HepG2 (cell line): ENCODE measurements around the gene ASPHD1. TPM values are rescaled to one million over a fixed set of nuclear protein-coding genes. Genes with fewer than 3 reads are reported as not detected.

Source experiments
- ATAC-seq: fragments of 200-7000 bp; cut with Tn5 transposase; 3 replicates; pipeline ENCODE4 v1.9.1; 2020; ENCODE audit warnings: mild to moderate bottlenecking, moderate library complexity
- BruUV-seq: library from RNA; stranded (reverse); fragments of 400-500 nt; replicated peaks from 2 replicates; lab custom pipeline; 2021; lab: Mats Ljungman, UMichigan
- CTCF ChIA-PET: fragments of 300-600 bp; formaldehyde crosslinking; extraction: SDS; loops from one replicate; lab custom pipeline; 2021; ENCODE audit warnings: low total read pairs, inconsistent platforms, low intra/inter-chr PET ratio; lab: Yijun Ruan, JAX
- POLR2A ChIA-PET: fragments of 350-600 bp; sonication (Branson Sonifier 250); formaldehyde crosslinking; loops from one replicate; lab custom pipeline; 2020; ENCODE audit warnings: antibody characterized with exemption, inconsistent platforms; lab: Yijun Ruan, JAX
- DNase-seq: peaks from one replicate; pipeline ENCODE4 v3.0.0-alpha.2; 2015; ENCODE audit warnings: low spot score
- FAIRE-seq: peaks from 3 replicates; lab custom pipeline; 2011; peaks lifted over from hg19 to GRCh38; lab: Jason Lieb, UNC
- H2AFZ ChIP-seq: one replicate; pipeline ENCODE4 v1.6.1; 2011; ENCODE audit warnings: low read length, inconsistent platforms
- H3K27ac ChIP-seq: fragments of 300-600 bp; 3 replicates; pipeline ENCODE4 v1.8.0; 2011; ENCODE audit warnings: mixed run types, mild to moderate bottlenecking, mixed read lengths, low read length, inconsistent platforms; ENCODE audit not compliant: insufficient read depth; ENCODE audit errors: extremely low read length
- H3K27me3 ChIP-seq, 2 experiments: fragments of 200-600 bp in 1 of 2; 2 replicates in 1 of 2; 3 replicates in 1 of 2; pipeline versions ENCODE4 v1.6.0 to v1.8.0; 2011; ENCODE audit warnings: low read length in 2 of 2, mild to moderate bottlenecking in 2 of 2, moderate library complexity in 2 of 2, inconsistent platforms in 1 of 2; ENCODE audit not compliant: insufficient read depth in 2 of 2, control insufficient read depth in 1 of 2
- H3K36me3 ChIP-seq, 2 experiments: fragments of 200-600 bp in 1 of 2; replicated peaks in 1 of 2; 2 replicates in 1 of 2; 3 replicates in 1 of 2; pipeline versions ENCODE4 v1.5.1 to v1.8.0; 2011; ENCODE audit warnings: low read length in 2 of 2, inconsistent platforms in 1 of 2; ENCODE audit not compliant: insufficient read depth in 2 of 2, control insufficient read depth in 1 of 2
- H3K4me1 ChIP-seq: 2 replicates; pipeline ENCODE4 v1.5.1; 2012; ENCODE audit warnings: low read length, inconsistent platforms; ENCODE audit not compliant: insufficient read depth
- H3K4me2 ChIP-seq: 2 replicates; pipeline ENCODE4 v1.6.0; 2011; ENCODE audit warnings: low read depth, low read length, inconsistent platforms
- H3K4me3 ChIP-seq, 3 experiments: fragments of 200-600 bp in 1 of 3; sonication (generic), shearing (Covaris generic) in 1 of 3; replicated peaks in 1 of 3; 2 replicates each; pipeline ENCODE4 v1.5.1; 2011 to 2016; ENCODE audit warnings: low read length in 3 of 3, inconsistent platforms in 2 of 3, low read depth in 2 of 3, mild to moderate bottlenecking in 2 of 3, control low read depth in 1 of 3, mixed read lengths in 1 of 3; ENCODE audit not compliant: insufficient read depth in 1 of 3
- H3K79me2 ChIP-seq: one replicate; pipeline ENCODE4 v1.6.1; 2011; ENCODE audit warnings: low read length, inconsistent platforms; ENCODE audit not compliant: insufficient read depth
- H3K9ac ChIP-seq: 2 replicates; pipeline ENCODE4 v1.6.0; 2011; ENCODE audit warnings: mild to moderate bottlenecking, low read depth, low read length, inconsistent platforms; ENCODE audit not compliant: insufficient read depth
- H3K9me3 ChIP-seq: 2 replicates; pipeline ENCODE4 v1.5.1; 2012; ENCODE audit warnings: mild to moderate bottlenecking, low read length
- H4K20me1 ChIP-seq: 2 replicates; pipeline ENCODE4 v1.6.0; 2011; ENCODE audit warnings: inconsistent platforms, mild to moderate bottlenecking, low read length, moderate library complexity; ENCODE audit not compliant: insufficient read depth
- CBFB ChIP-seq: sonication (generic); formaldehyde crosslinking; IDR thresholded peaks from 2 replicates; pipeline ENCODE4 v1.4.0; 2020; ENCODE audit warnings: missing genetic modification reagents
- FOSL2 ChIP-seq: sonication (generic); formaldehyde crosslinking; IDR thresholded peaks from 2 replicates; pipeline ENCODE4 v1.4.0; 2020; ENCODE audit warnings: missing genetic modification reagents
- FOXA1 ChIP-seq, 2 experiments: fragments of 450-650 bp in 1 of 2; sonication (generic) in 1 of 2; formaldehyde crosslinking in 1 of 2; IDR thresholded peaks; 2 replicates each; pipeline versions ENCODE4 v1.4.0 to v1.6.1; 2016 to 2020; ENCODE audit warnings: missing genetic modification reagents in 1 of 2
- FOXM1 ChIP-seq: sonication (generic); formaldehyde crosslinking; IDR thresholded peaks from 2 replicates; pipeline ENCODE4 v1.5.0; 2020; ENCODE audit warnings: missing genetic modification reagents
- HNRNPUL1 ChIP-seq: fragments of 200-400 bp; formaldehyde crosslinking; IDR thresholded peaks from 2 replicates; pipeline ENCODE4 v1.6.1; 2017; ENCODE audit warnings: low read depth, mild to moderate bottlenecking, low read length, moderate library complexity
- POLR2A ChIP-seq, 2 experiments: IDR thresholded peaks; 2 replicates each; pipeline ENCODE4 v1.6.1; 2011; ENCODE audit warnings: low read depth in 2 of 2, low read length in 2 of 2, mild to moderate bottlenecking in 1 of 2, moderate library complexity in 1 of 2; ENCODE audit not compliant: insufficient read depth in 1 of 2
- POLR2AphosphoS5 ChIP-seq: IDR thresholded peaks from 2 replicates; pipeline ENCODE4 v1.6.1; 2012; ENCODE audit warnings: low read depth, low read length
- POLR2G ChIP-seq: fragments of 200-400 bp; formaldehyde crosslinking; IDR thresholded peaks from 2 replicates; pipeline ENCODE4 v1.6.1; 2018; ENCODE audit warnings: mild to moderate bottlenecking, low read depth, low read length, moderate library complexity
- RBM22 ChIP-seq: fragments of 200-400 bp; formaldehyde crosslinking; optimal IDR thresholded peaks from 2 replicates; pipeline ENCODE3; 2017; ENCODE audit warnings: mild to moderate bottlenecking, low read length, moderate library complexity
- SSRP1 ChIP-seq: IDR thresholded peaks from 2 replicates; pipeline ENCODE4 v1.6.1; 2016; ENCODE audit warnings: control low read depth
- ZNF550 ChIP-seq: sonication (generic); formaldehyde crosslinking; IDR thresholded peaks from 2 replicates; pipeline ENCODE4 v1.4.0; 2020; ENCODE audit warnings: mild to moderate bottlenecking, missing genetic modification reagents, borderline replicate concordance
- ZNF773 ChIP-seq: sonication (generic); formaldehyde crosslinking; IDR thresholded peaks from 2 replicates; pipeline ENCODE4 v1.4.0; 2020; ENCODE audit warnings: missing genetic modification reagents, borderline replicate concordance
- WGBS: methylation state at CpG from one replicate; pipeline ENCODE4 v1.1.6; 2017; ENCODE audit warnings: low lambda C conversion rate; 5-methylcytosine and 5-hydroxymethylcytosine counted together
- in situ Hi-C: cut with HindIII; loops from 2 replicates; pipeline ENCODE4 v1.10.0; 2017; ENCODE audit warnings: low pct_unique_long_range_greater_than_20kb; ENCODE audit not compliant: extremely low pct_ligation_motif_present
- intact Hi-C: fragments of 100-400 bp; cut with micrococcal nuclease; formaldehyde crosslinking; loops from one replicate; pipeline ENCODE4 v1.10.0; 2022; ENCODE audit not compliant: unreplicated experiment
- polyA plus RNA-seq, 8 experiments: library from polyadenylated mRNA; depleted of rRNA in 3 of 8; stranded (reverse) in 7 of 8; unstranded in 1 of 8; fragments of >200 nt; fragmentation: Illumina TruSeq in 4 of 8; extraction: Trizol in 4 of 8; gene quantifications; 2 replicates each; pipeline versions ENCODE4 v1.2.1 to v1.2.3, GENCODE V29; 2011 to 2016; ENCODE audit warnings: low read depth in 4 of 8, missing spikeins in 1 of 8, mixed read lengths in 1 of 8; ENCODE audit not compliant: insufficient read depth in 1 of 8
- total RNA-seq, 5 experiments: library from RNA; depleted of rRNA; stranded (reverse); fragments of >200 nt; fragmentation: Illumina TruSeq; extraction: Trizol; gene quantifications; 2 replicates each; pipeline ENCODE4 v1.2.3, GENCODE V29; 2016; ENCODE audit warnings: low read depth in 1 of 5
- TF ChIP-seq, protein P1 (sequence below): sonication (generic); formaldehyde crosslinking; IDR thresholded peaks from 2 replicates; pipeline ENCODE4 v1.4.0; 2020; ENCODE audit warnings: missing genetic modification reagents, borderline replicate concordance
- TF ChIP-seq, protein P2 (sequence below): sonication (generic); formaldehyde crosslinking; IDR thresholded peaks from 2 replicates; pipeline ENCODE4 v1.4.0; 2020; ENCODE audit warnings: missing genetic modification reagents

ASPHD1 gene
- total and polyA plus RNA-seq, 2 of the 13 experiments (the other 11 are each of a cell fraction or from before 2014, with no cell fraction given), result 13.1 to 19.7 TPM

DNA sequence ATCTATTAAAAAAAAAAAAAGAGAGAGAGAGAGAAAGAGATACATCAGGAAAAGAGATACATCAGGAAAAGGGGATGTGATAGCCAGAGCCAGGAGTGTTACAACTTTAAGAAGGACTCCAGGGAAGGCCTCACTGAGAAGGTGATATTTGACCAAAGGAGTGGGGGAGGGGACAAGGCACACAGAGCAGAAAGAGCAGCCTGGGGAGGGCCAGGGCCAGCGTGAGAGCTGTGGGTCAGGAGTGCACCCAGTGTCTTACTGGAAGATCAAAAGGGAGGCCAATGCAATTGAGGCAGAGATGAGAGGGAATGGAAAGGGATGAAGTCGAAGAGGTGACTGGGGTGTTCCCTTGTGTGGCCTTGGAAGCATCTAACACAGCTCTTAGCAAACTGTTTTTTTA lies 7.7 kb downstream of the ASPHD1 start:
- intact Hi-C loops, result no loop called here
- WGBS, result 61% methylated on average over 2 of the region's 2 CpGs
- H3K36me3 ChIP-seq, result peaks cover 1 to 10% of the 10 kb centered on the region in 2 experiments; a peak in 2 of 5 replicates
- DNase-seq (no peak), FAIRE-seq (peak; percentile 8), ATAC-seq (no peak)
- H3K9ac ChIP-seq, result no peak overlapping the region
- no peak overlapping the region for H3K27ac ChIP-seq
- H3K79me2 ChIP-seq, result peaks cover under 1% of the 10 kb centered on the region
- in situ Hi-C loops, result no loop called here
- H3K4me3 ChIP-seq, result no peak overlapping the region
- ChIA-PET POLR2A (interaction anchor here (0.7 to 3.0 kb wide), 4 partner anchors 8 to 207 kb away, joined by 3 to 11 read pairs (median 6); partner anchors contain the start of genes ASPHD1, KCTD13 and SEZ6L2), CTCF (no interaction called here)
- BruUV-seq, result no TSS peak
- TF ChIP-seq POLR2A (IDR thresholded peaks at IDR 0.05; ENCODE audit: insufficient read depth in 1 of 2, low read depth in 2 of 2, low read length in 2 of 2) (peak in 1 of 2 experiments; percentile 39; a peak in 1 of 4 replicates), FOSL2 (no peak), ZNF550 (no peak), ZNF773 (no peak), POLR2AphosphoS5 (peak; percentile 40), SSRP1 (peak; percentile 83; the same call in 1 of the 2 replicates), CBFB (no peak), FOXA1 (IDR thresholded peaks at IDR 0.05) (no peak), FOXA1 (CRISPR knock-in tag; IDR thresholded peaks at IDR 0.05) (no peak), FOXM1 (CRISPR knock-in tag) (no peak), RBM22 (peak; percentile 87), HNRNPUL1 (no peak), POLR2G (peak; percentile 52; the same call in 1 of the 2 replicates)
- TF ChIP-seq, protein P1, sequence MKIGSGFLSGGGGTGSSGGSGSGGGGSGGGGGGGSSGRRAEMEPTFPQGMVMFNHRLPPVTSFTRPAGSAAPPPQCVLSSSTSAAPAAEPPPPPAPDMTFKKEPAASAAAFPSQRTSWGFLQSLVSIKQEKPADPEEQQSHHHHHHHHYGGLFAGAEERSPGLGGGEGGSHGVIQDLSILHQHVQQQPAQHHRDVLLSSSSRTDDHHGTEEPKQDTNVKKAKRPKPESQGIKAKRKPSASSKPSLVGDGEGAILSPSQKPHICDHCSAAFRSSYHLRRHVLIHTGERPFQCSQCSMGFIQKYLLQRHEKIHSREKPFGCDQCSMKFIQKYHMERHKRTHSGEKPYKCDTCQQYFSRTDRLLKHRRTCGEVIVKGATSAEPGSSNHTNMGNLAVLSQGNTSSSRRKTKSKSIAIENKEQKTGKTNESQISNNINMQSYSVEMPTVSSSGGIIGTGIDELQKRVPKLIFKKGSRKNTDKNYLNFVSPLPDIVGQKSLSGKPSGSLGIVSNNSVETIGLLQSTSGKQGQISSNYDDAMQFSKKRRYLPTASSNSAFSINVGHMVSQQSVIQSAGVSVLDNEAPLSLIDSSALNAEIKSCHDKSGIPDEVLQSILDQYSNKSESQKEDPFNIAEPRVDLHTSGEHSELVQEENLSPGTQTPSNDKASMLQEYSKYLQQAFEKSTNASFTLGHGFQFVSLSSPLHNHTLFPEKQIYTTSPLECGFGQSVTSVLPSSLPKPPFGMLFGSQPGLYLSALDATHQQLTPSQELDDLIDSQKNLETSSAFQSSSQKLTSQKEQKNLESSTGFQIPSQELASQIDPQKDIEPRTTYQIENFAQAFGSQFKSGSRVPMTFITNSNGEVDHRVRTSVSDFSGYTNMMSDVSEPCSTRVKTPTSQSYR (CRISPR knock-in tag), result peak; percentile 71
- TF ChIP-seq, protein P2, sequence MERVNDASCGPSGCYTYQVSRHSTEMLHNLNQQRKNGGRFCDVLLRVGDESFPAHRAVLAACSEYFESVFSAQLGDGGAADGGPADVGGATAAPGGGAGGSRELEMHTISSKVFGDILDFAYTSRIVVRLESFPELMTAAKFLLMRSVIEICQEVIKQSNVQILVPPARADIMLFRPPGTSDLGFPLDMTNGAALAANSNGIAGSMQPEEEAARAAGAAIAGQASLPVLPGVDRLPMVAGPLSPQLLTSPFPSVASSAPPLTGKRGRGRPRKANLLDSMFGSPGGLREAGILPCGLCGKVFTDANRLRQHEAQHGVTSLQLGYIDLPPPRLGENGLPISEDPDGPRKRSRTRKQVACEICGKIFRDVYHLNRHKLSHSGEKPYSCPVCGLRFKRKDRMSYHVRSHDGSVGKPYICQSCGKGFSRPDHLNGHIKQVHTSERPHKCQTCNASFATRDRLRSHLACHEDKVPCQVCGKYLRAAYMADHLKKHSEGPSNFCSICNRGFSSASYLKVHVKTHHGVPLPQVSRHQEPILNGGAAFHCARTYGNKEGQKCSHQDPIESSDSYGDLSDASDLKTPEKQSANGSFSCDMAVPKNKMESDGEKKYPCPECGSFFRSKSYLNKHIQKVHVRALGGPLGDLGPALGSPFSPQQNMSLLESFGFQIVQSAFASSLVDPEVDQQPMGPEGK, result 0 out of 2 replicates have a peak, but pooled peaks have one; percentile 13
- no peaks in the 10 kb centered on the region for H3K27me3 ChIP-seq
- peaks cover 11% of the 10 kb centered on the region for H3K4me1 ChIP-seq
- no peaks in the 10 kb centered on the region for H4K20me1 ChIP-seq
- H3K4me2 ChIP-seq, result no peak overlapping the region
- H2AFZ ChIP-seq, result no peak overlapping the region
- H3K9me3 ChIP-seq, result no peaks in the 10 kb centered on the region
